SKM-1 (cell line): ENCODE data around the gene RAB19.
"Not testable (repeated sequence)": the region's sequence is repeated elsewhere in the genome, so short reads cannot be mapped to it uniquely, and the experiment has no call there.

Experiments used
- DNase-seq: peaks from one replicate; lab custom pipeline; 2025; ENCODE audit not compliant: unreplicated experiment; lab: John Stamatoyannopoulos, UW

The RAB19 gene

GRCh38 chr7:140453273-140453672 is 49.4 kb downstream of the RAB19 start:
- DNase-seq = no peak

- not testable (repeated sequence) for DNase-seq
Observed at GRCh38 chr7:140453785-140454656, 50.2 kb downstream of the RAB19 start.

GRCh38 chr7:140454657-140455015 is 50.8 kb downstream of the RAB19 start:
- no peak for DNase-seq

GRCh38 chr7:140455743-140456142 is 51.9 kb downstream of the RAB19 start:
- no peak for DNase-seq

GRCh38 chr7:140456551-140457051 is 52.7 kb downstream of the RAB19 start:
- DNase-seq = no peak

- DNase-seq = no peak
Observed at GRCh38 chr7:140458201-140458600, 54.3 kb downstream of the RAB19 start.

GRCh38 chr7:140458916-140459315 is 55.1 kb downstream of the RAB19 start:
- DNase-seq = no peak

- DNase-seq = no peak
Observed at GRCh38 chr7:140463111-140463510, 59.3 kb downstream of the RAB19 start.

GRCh38 chr7:140475747-140476333 is 72.0 kb downstream of the RAB19 start:
- peak; percentile 12 for DNase-seq

GRCh38 chr7:140476698-140477261 is 72.9 kb downstream of the RAB19 start:
- no peak for DNase-seq
